Peyer's patch (tissue), 4 donors: ENCODE results near the gene TNFRSF13B. TPM values are rescaled to one million over a fixed set of nuclear protein-coding genes. Genes with fewer than 3 reads are reported as not detected.
A peak's percentile ranks its signal among the peaks of the same experiment; 100 is the strongest.

Experiments
- DNase-seq, 3 donors: peaks; one replicate each; pipeline ENCODE4 v3.0.0-alpha.2; 2017 to 2019
- H3K27ac ChIP-seq, 4 donors: fragments of 200-600 bp; sonication (generic); one replicate each; pipeline ENCODE4 v1.5.1; 2016 to 2019
- H3K27me3 ChIP-seq, 2 donors: fragments of 200-600 bp; sonication (generic); one replicate each; pipeline ENCODE4 v1.5.1; 2019
- H3K36me3 ChIP-seq, 3 donors: fragments of 200-600 bp; sonication (generic); one replicate each; pipeline ENCODE4 v1.5.1; 2016 to 2019
- H3K4me1 ChIP-seq, 4 donors: fragments of 200-600 bp; sonication (generic); one replicate each; pipeline ENCODE4 v1.5.1; 2016 to 2019
- H3K4me3 ChIP-seq, 4 donors: fragments of 200-600 bp; sonication (generic); 1 replicate in 3 of 4; 2 replicates in 1 of 4; pipeline ENCODE4 v1.5.1; 2016 to 2019; ENCODE audit warnings: mild to moderate bottlenecking in 1 of 4
- H3K9me3 ChIP-seq, 4 donors: fragments of 200-600 bp; sonication (generic); one replicate each; pipeline ENCODE4 v1.5.1; 2016 to 2019; ENCODE audit warnings: mild to moderate bottlenecking in 1 of 4
- CTCF ChIP-seq, 6 experiments: fragments of 450-650 bp in 4 of 6; fragments of 200-600 bp in 2 of 6; sonication (generic) in 1 of 6; IDR thresholded peaks; one replicate each; pipeline ENCODE4 v1.5.1; 2017 to 2019; ENCODE audit warnings: antibody characterized with exemption in 6 of 6, mild to moderate bottlenecking in 3 of 6, moderate library complexity in 1 of 6
- POLR2A ChIP-seq, 2 donors: fragments of 450-650 bp; IDR thresholded peaks; one replicate each; pipeline ENCODE4 v1.5.1; 2017; ENCODE audit warnings: antibody characterized with exemption in 2 of 2, mild to moderate bottlenecking in 2 of 2, moderate library complexity in 2 of 2
- total RNA-seq, 4 donors: library from RNA; depleted of rRNA; stranded (reverse); fragments of >200 nt; gene quantifications; one replicate each; pipeline ENCODE4 v1.1.0, GENCODE V29; 2016

TNFRSF13B gene
- total RNA-seq, 4 donors from 2014 or later: 3.2 to 86.6 TPM; not detected in 2

GRCh38 chr17:16988749-16989229 lies 16.9 kb upstream of the TNFRSF13B start:
- no peaks in the 10 kb centered on the region for H3K9me3 ChIP-seq
- no peaks in the 10 kb centered on the region for H3K36me3 ChIP-seq
- H3K27me3 ChIP-seq: no peaks in the 10 kb centered on the region
- H3K4me3 ChIP-seq: peak overlapping the region in 3 of 4 donors; percentile 4 to 28 (median 15)
- peaks cover 0 to 28% (median 21%) of the 10 kb centered on the region in 4 donors for H3K4me1 ChIP-seq
- H3K27ac ChIP-seq: peak overlapping the region; percentile 60 to 85 (median 78)
- TF ChIP-seq POLR2A (IDR thresholded peaks at IDR 0.05) (no peak), CTCF (IDR thresholded peaks at IDR 0.05) (no peak)
- peak in 2 of 3 donors; percentile 39 to 57 for DNase-seq

DNA sequence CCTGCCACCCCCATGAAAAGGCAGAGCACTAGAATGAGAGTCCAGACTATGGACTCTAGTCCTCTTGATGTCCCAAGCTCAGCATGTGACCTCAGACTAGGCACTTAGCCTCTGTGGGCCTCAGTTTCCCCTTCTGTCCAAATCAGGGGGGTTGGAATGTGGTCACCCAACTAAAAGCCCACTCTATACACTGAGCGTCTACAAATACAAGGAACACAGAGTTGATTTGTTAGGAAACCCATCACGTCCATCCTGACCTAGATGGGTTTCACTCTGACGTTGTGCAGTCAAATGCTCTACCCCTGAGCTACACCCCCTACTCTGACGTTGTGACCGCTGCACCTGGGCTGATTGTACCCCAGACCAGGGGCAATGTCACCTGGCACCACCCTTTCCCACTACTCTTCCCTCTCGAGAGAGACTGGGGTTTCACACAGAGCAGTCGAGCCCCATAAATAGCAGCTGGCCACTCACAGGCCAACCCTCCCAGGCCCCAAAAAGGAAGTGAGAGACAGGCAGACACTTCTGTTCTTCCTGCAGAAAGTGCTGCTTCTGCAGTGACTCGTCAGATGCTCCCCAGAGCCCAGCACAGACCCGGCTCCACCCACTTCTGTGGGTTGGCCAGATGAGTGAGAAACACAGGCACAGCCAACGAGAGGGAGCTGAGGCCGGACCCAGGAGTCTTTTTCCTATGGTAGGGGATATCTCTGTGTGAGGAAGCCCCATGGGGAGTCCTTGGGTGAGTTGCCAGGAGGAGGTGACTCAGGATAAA lies 16.1 kb upstream of the TNFRSF13B start:
- H3K4me3 ChIP-seq: peak overlapping the region in 3 of 4 donors; percentile 4 to 28 (median 15)
- peak in 2 of 3 donors; percentile 94 for DNase-seq
- peaks cover 0 to 28% (median 21%) of the 10 kb centered on the region in 4 donors for H3K4me1 ChIP-seq
- H3K27me3 ChIP-seq: no peaks in the 10 kb centered on the region
- TF ChIP-seq CTCF (IDR thresholded peaks at IDR 0.05) (no peak), POLR2A (IDR thresholded peaks at IDR 0.05) (no peak)
- peak overlapping the region; percentile 60 to 85 (median 78) for H3K27ac ChIP-seq
- no peaks in the 10 kb centered on the region for H3K9me3 ChIP-seq
- H3K36me3 ChIP-seq: no peaks in the 10 kb centered on the region

DNA sequence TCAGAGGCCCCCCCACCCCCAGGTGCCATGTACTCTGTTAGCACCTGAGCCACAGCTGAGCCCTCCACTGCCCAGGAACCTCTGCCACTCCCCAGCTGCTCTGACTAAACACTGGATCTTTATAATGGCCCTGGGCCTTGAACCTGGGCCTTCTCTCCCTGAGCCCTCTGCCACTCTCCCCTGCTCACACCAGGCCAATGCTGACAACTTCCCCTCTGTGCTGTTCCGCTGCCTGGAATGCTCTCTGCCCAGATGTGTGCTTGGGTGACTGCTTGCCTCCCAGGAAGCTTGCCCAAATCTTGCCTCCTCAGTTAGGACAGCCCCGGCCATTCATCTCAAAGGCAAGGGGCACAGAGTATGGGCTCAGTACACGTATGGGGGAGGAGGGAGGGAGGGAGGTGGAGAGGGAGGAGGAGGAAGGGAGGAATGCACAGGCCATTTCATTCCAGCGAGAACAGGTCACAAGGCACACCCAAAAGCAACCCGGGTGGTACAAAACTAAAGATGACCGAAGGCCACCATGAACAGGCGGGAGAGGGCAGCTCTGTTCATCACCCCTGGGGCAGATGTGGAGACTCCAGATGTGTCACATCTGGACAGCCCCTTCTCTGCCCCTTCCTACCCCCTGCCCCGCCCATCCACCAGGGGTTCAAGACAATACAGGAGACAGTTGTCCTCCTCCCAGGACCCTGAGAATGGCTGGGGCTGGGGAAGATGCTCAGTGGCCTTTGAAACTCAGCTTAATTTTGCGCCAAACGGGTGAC lies 15.3 kb upstream of the TNFRSF13B start:
- peaks cover 0 to 28% (median 21%) of the 10 kb centered on the region in 4 donors for H3K4me1 ChIP-seq
- no peaks in the 10 kb centered on the region for H3K36me3 ChIP-seq
- no peaks in the 10 kb centered on the region for H3K9me3 ChIP-seq
- H3K4me3 ChIP-seq: no peak overlapping the region
- peak in 1 of 3 donors; percentile 45 for DNase-seq
- TF ChIP-seq CTCF (IDR thresholded peaks at IDR 0.05): no peak
- TF ChIP-seq POLR2A (IDR thresholded peaks at IDR 0.05): no peak
- no peaks in the 10 kb centered on the region for H3K27me3 ChIP-seq
- peak overlapping the region in 3 of 4 donors; percentile 75 to 85 (median 82) for H3K27ac ChIP-seq

- Histone ChIP-seq H3K36me3 (no peaks in the 10 kb centered on the region), H3K27ac (peak overlapping the region in 1 of 4 donors; percentile 85), H3K27me3 (no peaks in the 10 kb centered on the region), H3K4me3 (no peak overlapping the region), H3K9me3 (no peaks in the 10 kb centered on the region), H3K4me1 (peaks cover 0 to 23% (median 19%) of the 10 kb centered on the region in 4 donors)
- TF ChIP-seq POLR2A (IDR thresholded peaks at IDR 0.05) (no peak), CTCF (IDR thresholded peaks at IDR 0.05) (no peak)
- DNase-seq: peak in 1 of 3 donors; percentile 44
These were observed 14.5 kb upstream of the TNFRSF13B start for GRCh38 chr17:16986391-16986790.

GRCh38 chr17:16981928-16982327 lies 10.0 kb upstream of the TNFRSF13B start:
- Histone ChIP-seq H3K4me1 (peaks cover 0 to 4% (median 0%) of the 10 kb centered on the region in 4 donors), H3K27ac (peak overlapping the region in 3 of 4 donors; percentile 25 to 85 (median 40)), H3K9me3 (no peaks in the 10 kb centered on the region), H3K27me3 (no peaks in the 10 kb centered on the region), H3K36me3 (no peaks in the 10 kb centered on the region), H3K4me3 (no peak overlapping the region)
- peak in 1 of 3 donors; percentile 43 for DNase-seq
- TF ChIP-seq CTCF (IDR thresholded peaks at IDR 0.05) (no peak), POLR2A (IDR thresholded peaks at IDR 0.05) (no peak)
